Activated CD8-positive, alpha-beta memory T cell treated with anti-CD3 and anti-CD28 coated beads for 36 hours (primary cell): ENCODE results near the gene GYPE. TPM values are rescaled to one million over a fixed set of nuclear protein-coding genes. Genes with fewer than 3 reads are reported as not detected.
"Not testable (repeated sequence)": the region's sequence is repeated elsewhere in the genome, so short reads cannot be mapped to it uniquely, and the experiment has no call there.

Experiments used
- CTCF ChIA-PET: fragments of 350-600 bp; sonication (Branson Sonifier 250); formaldehyde crosslinking; loops from one replicate; lab custom pipeline; 2021; ENCODE audit warnings: antibody characterized with exemption; lab: Charles Lee
- POLR2A ChIA-PET: fragments of 350-600 bp; sonication (Branson Sonifier 250); formaldehyde crosslinking; loops from one replicate; lab custom pipeline; 2021; ENCODE audit warnings: antibody characterized with exemption; lab: Charles Lee
- total RNA-seq, 2 experiments: library from RNA; stranded (reverse); gene quantifications; one replicate each; pipeline ENCODE4 v1.2.3, GENCODE V29; 2021

GYPE gene
- total RNA-seq, result 1 to 10 TPM; 2.3 to 2.9 TPM

- POLR2A ChIA-PET, CTCF ChIA-PET: not testable (repeated sequence)
Measured at GRCh38 chr4:143905440-143905839, at the start of gene GYPE. Gene GYPE, minus strand, starts transcription at chr4:143905559. Its CDS starts 52 bp downstream, at chr4:143905507.

- CTCF ChIA-PET, POLR2A ChIA-PET: not testable (repeated sequence)
Measured at GRCh38 chr4:143951458-143951972, 46.2 kb upstream of the GYPE start.

- CTCF ChIA-PET, POLR2A ChIA-PET: not testable (repeated sequence)
Measured at GRCh38 chr4:143950967-143951366, 45.6 kb upstream of the GYPE start.

- CTCF ChIA-PET, POLR2A ChIA-PET: not testable (repeated sequence)
Measured at GRCh38 chr4:143950185-143950584, 44.8 kb upstream of the GYPE start.

- POLR2A ChIA-PET, CTCF ChIA-PET: not testable (repeated sequence)
Measured at GRCh38 chr4:143947493-143947892, 42.1 kb upstream of the GYPE start.

- CTCF ChIA-PET, POLR2A ChIA-PET: not testable (repeated sequence)
Measured at GRCh38 chr4:143940708-143941107, 35.3 kb upstream of the GYPE start.

- ChIA-PET CTCF (no interaction called here), POLR2A (no interaction called here)
Measured at GRCh38 chr4:143939528-143939927, 34.2 kb upstream of the GYPE start.

GRCh38 chr4:143938890-143939289, 33.5 kb upstream of the GYPE start:
- POLR2A ChIA-PET, CTCF ChIA-PET: not testable (repeated sequence)

- ChIA-PET POLR2A (no interaction called here), CTCF (no interaction called here)
Measured at GRCh38 chr4:143921181-143921580, 15.8 kb upstream of the GYPE start.

GRCh38 chr4:143916485-143916884, 11.1 kb upstream of the GYPE start:
- POLR2A ChIA-PET, CTCF ChIA-PET: not testable (repeated sequence)

- POLR2A ChIA-PET, CTCF ChIA-PET: not testable (repeated sequence)
Measured at GRCh38 chr4:143912478-143912877, 7.1 kb upstream of the GYPE start.

GRCh38 chr4:143911528-143912417, 6.4 kb upstream of the GYPE start:
- CTCF ChIA-PET, POLR2A ChIA-PET: not testable (repeated sequence)

GRCh38 chr4:143910906-143911305, 5.5 kb upstream of the GYPE start:
- POLR2A ChIA-PET, result not testable (repeated sequence)

GRCh38 chr4:143907811-143908210, 2.5 kb upstream of the GYPE start:
- POLR2A ChIA-PET, result not testable (repeated sequence)
- CTCF ChIA-PET, result interaction anchor here (1.0 kb wide), 1 partner anchor 135 kb away, joined by 3 read pairs; no protein-coding TSS in a partner anchor

More at GRCh38 chr4:143910906-143911305, 5.5 kb upstream of the GYPE start:
- CTCF ChIA-PET, result not testable (repeated sequence)

- CTCF ChIA-PET, POLR2A ChIA-PET: not testable (repeated sequence)
Measured at GRCh38 chr4:143904431-143904830, 928 bp downstream of the GYPE start.

GRCh38 chr4:143890323-143890722, 15.0 kb downstream of the GYPE start:
- CTCF ChIA-PET, POLR2A ChIA-PET: not testable (repeated sequence)

GRCh38 chr4:143888189-143888588, 17.2 kb downstream of the GYPE start:
- POLR2A ChIA-PET, CTCF ChIA-PET: not testable (repeated sequence)

- POLR2A ChIA-PET, CTCF ChIA-PET: not testable (repeated sequence)
Measured at GRCh38 chr4:143884965-143885364, 20.4 kb downstream of the GYPE start.

GRCh38 chr4:143883529-143883928, 21.8 kb downstream of the GYPE start:
- ChIA-PET POLR2A (no interaction called here), CTCF (no interaction called here)

GRCh38 chr4:143882892-143883291, 22.5 kb downstream of the GYPE start:
- ChIA-PET POLR2A (no interaction called here), CTCF (no interaction called here)

- CTCF ChIA-PET, result not testable (repeated sequence)
Measured at GRCh38 chr4:143879561-143879960, 25.8 kb downstream of the GYPE start.

More at GRCh38 chr4:143879561-143879960, 25.8 kb downstream of the GYPE start:
- POLR2A ChIA-PET, result not testable (repeated sequence)
